Psoas muscle (tissue), 8 donors: ENCODE data around the gene PDZD11. TPM values are rescaled to one million over a fixed set of nuclear protein-coding genes. Genes with fewer than 3 reads are reported as not detected.
"Not testable (repeated sequence)": the region's sequence is repeated elsewhere in the genome, so short reads cannot be mapped to it uniquely, and the experiment has no call there.

ENCODE experiments used
- ATAC-seq, 4 donors: fragments of 200-7000 bp; cut with Tn5 transposase; one replicate each; pipeline ENCODE4 v1.9.1; 2020; ENCODE audit warnings: moderate library complexity in 3 of 4, mild to moderate bottlenecking in 2 of 4
- DNase-seq, 2 donors: peaks; one replicate each; pipeline ENCODE4 v3.0.0-alpha.2; 2020
- H3K27ac ChIP-seq: fragments of 200-600 bp; one replicate; pipeline ENCODE4 v1.8.0; 2022
- H3K27me3 ChIP-seq, 3 donors: fragments of 200-600 bp in 1 of 3; one replicate each; pipeline versions ENCODE4 v1.6.1 to v1.8.0; 2013 to 2022; ENCODE audit warnings: low read length in 2 of 3, mild to moderate bottlenecking in 2 of 3, moderate library complexity in 1 of 3; ENCODE audit not compliant: insufficient read depth in 3 of 3
- H3K36me3 ChIP-seq, 2 donors: fragments of 200-600 bp in 1 of 2; one replicate each; pipeline versions ENCODE4 v1.6.1 to v1.8.0; 2013 to 2022; ENCODE audit warnings: low read depth in 1 of 2, mild to moderate bottlenecking in 1 of 2, moderate library complexity in 1 of 2; ENCODE audit not compliant: insufficient read depth in 1 of 2
- H3K4me1 ChIP-seq: fragments of 200-600 bp; one replicate; pipeline ENCODE4 v1.8.0; 2022
- H3K4me3 ChIP-seq: fragments of 200-600 bp; one replicate; pipeline ENCODE4 v1.8.0; 2022; ENCODE audit warnings: mild to moderate bottlenecking
- H3K9me3 ChIP-seq: fragments of 200-600 bp; one replicate; pipeline ENCODE4 v1.8.0; 2022
- WGBS, 3 donors: extraction: QIAGEN DNeasy Blood & Tissue Kit; methylation state at CpG; one replicate each; pipeline versions ENCODE4 v1.1.6 to v1.1.7; 2013; 5-methylcytosine and 5-hydroxymethylcytosine counted together
- intact Hi-C, 2 donors: fragments of 100-400 bp; cut with DNase I; formaldehyde crosslinking; loops; one replicate each; pipeline versions ENCODE4 v1.11.0 to v1.14.2; 2022
- polyA plus RNA-seq, 3 donors: library from polyadenylated mRNA; stranded (reverse); fragments of 200-250 nt; gene quantifications; one replicate each; pipeline ENCODE4 v1.2.3, GENCODE V29; 2013
- total RNA-seq, 4 donors: library from RNA; stranded (reverse); fragmentation: NEBNext Ultra II Directional in 2 of 4; extraction: Animal tissue kit (Norgen Biotek cat#: 25700) in 2 of 4; gene quantifications; one replicate each; pipeline versions ENCODE4 v1.2.1 to v1.2.4, GENCODE V29; 2021 to 2023
- TF ChIP-seq, protein P1 (sequence below): fragments of 200-600 bp; IDR thresholded peaks from one replicate; pipeline ENCODE4 v1.8.0; 2022; ENCODE audit warnings: antibody characterized with exemption
- donor health status: healthy with polysubstance abuse.
- donor health status: DM: no; HTN: no; CAD: no; lungs with moderate emphysema.
- donor health status: Bipolar disorder and iron deficiency.
- donor health status: healthy.
- donor health status: DM: yes; HTN: yes; CAD: no.
- donor health status: DM: no; HTN: no; CAD: no.
- donor health status: DM: no; HTN: no; CAD: no.
- donor health status: DM: yes; HTN: yes; CAD: no.

The PDZD11 gene
- total and polyA plus RNA-seq, 7 donors: 18.5 to 28.7 (median 22.0) TPM

DNA sequence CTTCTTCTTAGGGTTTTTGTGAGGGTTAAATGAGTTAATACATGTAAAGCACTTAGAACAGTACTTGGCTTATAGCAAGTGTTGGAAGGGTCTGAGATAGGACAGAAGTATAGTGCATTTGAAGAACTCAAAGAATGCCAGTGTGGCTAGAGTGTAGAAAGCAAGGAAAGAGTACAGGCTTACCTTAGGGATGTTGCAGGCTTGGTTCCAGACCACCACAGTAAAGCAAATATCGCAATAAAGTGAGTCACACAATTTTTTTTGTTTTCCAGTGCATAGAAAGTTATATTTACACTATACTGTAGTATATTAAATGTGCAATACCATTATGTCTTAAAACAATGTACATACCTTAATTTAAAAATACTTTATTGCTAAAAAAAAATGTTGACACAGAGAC lies 41.4 kb upstream of the PDZD11 start:
- ATAC-seq (no peak), DNase-seq (no peak)
- TF ChIP-seq, protein P1, sequence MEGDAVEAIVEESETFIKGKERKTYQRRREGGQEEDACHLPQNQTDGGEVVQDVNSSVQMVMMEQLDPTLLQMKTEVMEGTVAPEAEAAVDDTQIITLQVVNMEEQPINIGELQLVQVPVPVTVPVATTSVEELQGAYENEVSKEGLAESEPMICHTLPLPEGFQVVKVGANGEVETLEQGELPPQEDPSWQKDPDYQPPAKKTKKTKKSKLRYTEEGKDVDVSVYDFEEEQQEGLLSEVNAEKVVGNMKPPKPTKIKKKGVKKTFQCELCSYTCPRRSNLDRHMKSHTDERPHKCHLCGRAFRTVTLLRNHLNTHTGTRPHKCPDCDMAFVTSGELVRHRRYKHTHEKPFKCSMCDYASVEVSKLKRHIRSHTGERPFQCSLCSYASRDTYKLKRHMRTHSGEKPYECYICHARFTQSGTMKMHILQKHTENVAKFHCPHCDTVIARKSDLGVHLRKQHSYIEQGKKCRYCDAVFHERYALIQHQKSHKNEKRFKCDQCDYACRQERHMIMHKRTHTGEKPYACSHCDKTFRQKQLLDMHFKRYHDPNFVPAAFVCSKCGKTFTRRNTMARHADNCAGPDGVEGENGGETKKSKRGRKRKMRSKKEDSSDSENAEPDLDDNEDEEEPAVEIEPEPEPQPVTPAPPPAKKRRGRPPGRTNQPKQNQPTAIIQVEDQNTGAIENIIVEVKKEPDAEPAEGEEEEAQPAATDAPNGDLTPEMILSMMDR: no peak
- 65 to 95% (median 94%) methylated on average over 1 of the region's 1 CpG for WGBS, 3 donors
- H3K4me1 ChIP-seq: no peaks in the 10 kb centered on the region
- no peaks in the 10 kb centered on the region for H3K9me3 ChIP-seq
- no peak overlapping the region for H3K4me3 ChIP-seq
- intact Hi-C loops: no loop called here
- peaks cover 0 to 9% (median 0%) of the 10 kb centered on the region in 3 donors for H3K27me3 ChIP-seq
- H3K36me3 ChIP-seq: no peaks in the 10 kb centered on the region
- H3K27ac ChIP-seq: no peak overlapping the region

DNA sequence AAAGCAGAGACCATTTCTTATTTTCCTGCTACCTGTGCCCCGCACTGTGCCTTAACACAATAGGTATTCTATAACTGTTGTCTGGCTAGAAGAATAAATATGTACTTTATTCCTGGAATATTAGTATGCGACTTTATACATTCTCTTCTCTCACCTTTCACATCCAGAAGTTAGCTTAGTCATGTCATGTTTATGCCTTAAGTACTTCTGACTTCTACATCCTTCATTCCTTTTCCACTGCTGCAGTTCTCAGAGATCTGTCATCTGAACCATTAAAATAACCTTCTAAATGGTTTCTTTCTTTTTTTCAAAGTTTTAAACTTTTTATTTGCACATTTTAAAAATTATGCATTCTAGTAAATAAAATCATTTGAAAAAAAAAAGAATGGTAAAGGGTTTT lies 34.6 kb upstream of the PDZD11 start:
- intact Hi-C loops: no loop called here
- H3K9me3 ChIP-seq: no peaks in the 10 kb centered on the region
- 90 to 98% (median 96%) methylated on average over 2 of the region's 2 CpGs for WGBS, 3 donors
- H3K4me3 ChIP-seq: no peak overlapping the region
- H3K27ac ChIP-seq: no peak overlapping the region
- no peaks in the 10 kb centered on the region for H3K4me1 ChIP-seq
- H3K27me3 ChIP-seq: peaks cover 0 to 13% (median 0%) of the 10 kb centered on the region in 3 donors
- ATAC-seq: no peak
- TF ChIP-seq, protein P1: no peak
- H3K36me3 ChIP-seq: no peaks in the 10 kb centered on the region
- no peak for DNase-seq

DNA sequence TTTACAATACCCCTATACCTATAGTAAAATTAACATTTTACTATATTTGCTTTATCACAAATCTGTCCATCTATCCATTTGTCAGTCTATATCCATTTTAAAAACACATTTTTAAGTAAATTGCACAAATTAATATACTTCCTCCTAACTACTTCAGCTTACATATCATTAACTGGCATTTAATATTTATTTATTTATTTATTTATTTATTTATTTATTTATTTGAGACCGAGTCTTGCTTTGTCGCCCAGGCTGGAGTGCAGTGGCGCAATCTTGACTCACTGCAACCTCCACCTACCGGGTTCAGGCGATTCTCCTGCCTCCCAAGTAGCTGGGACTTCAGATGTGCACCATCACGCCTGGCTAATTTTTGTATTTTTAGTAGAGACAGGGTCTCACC lies 33.9 kb upstream of the PDZD11 start:
- H3K4me3 ChIP-seq, H3K4me1 ChIP-seq, DNase-seq, H3K9me3 ChIP-seq, H3K36me3 ChIP-seq, H3K27ac ChIP-seq, ATAC-seq, intact Hi-C loops: not testable (repeated sequence)
- WGBS, 3 donors: 87 to 98% (median 97%) methylated on average over 6 of the region's 6 CpGs
- H3K27me3 ChIP-seq: peaks cover 0 to 19% (median 0%) of the 10 kb centered on the region in 3 donors

DNA sequence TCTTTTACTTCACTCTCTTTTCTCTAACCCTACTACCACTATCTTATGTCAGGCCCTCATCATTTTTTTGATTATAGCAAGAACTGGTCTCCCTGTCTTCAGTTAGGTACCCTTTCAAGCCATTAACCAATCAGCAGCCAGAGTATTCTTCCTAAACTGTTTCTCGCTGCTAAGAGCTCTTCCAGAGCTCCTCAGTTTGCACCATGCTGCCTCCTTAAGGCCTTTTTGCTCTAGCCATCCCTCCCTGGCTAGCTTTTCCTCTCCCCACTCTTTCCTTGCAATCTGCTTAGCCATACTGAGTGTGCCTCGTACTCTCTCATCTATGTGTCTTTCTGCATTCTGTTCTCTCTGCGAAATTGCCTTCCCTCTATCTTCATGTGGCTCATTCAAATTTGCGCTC lies 33.1 kb upstream of the PDZD11 start:
- WGBS, 3 donors: 81 to 98% (median 97%) methylated on average over 4 of the region's 4 CpGs
- ATAC-seq: no peak
- no peaks in the 10 kb centered on the region for H3K9me3 ChIP-seq
- TF ChIP-seq, protein P1: no peak
- H3K27me3 ChIP-seq: peaks cover 0 to 19% (median 0%) of the 10 kb centered on the region in 3 donors
- H3K4me3 ChIP-seq: no peak overlapping the region
- H3K4me1 ChIP-seq: no peaks in the 10 kb centered on the region
- DNase-seq: no peak
- no peaks in the 10 kb centered on the region for H3K36me3 ChIP-seq
- H3K27ac ChIP-seq: no peak overlapping the region
- intact Hi-C loops: no loop called here

DNA sequence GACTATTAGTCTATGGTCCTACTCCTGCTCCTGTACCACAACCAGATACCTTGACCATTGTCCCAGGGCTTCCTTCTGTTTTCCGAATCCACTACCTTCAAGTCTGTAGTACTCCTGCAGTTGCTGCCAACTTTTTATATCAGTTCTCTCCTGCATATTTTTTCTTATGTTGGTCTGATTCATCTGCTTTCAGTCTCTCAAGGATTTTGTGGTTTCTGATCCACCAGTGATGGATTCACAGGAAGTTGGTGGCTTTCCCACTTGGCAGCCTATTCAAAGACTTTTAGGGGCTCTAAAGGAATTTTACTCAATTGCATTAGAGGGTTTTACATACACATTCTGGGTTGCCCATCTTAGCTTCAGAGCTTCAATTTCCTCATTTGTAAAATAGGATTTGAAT lies 23.8 kb upstream of the PDZD11 start:
- no peaks in the 10 kb centered on the region for H3K36me3 ChIP-seq
- DNase-seq (no peak), ATAC-seq (no peak)
- H3K9me3 ChIP-seq: peaks cover 4% of the 10 kb centered on the region
- H3K27ac ChIP-seq: no peak overlapping the region
- intact Hi-C loops: no loop called here
- no peaks in the 10 kb centered on the region for H3K4me1 ChIP-seq
- H3K4me3 ChIP-seq: no peak overlapping the region
- peaks cover 0 to 4% (median 0%) of the 10 kb centered on the region in 3 donors for H3K27me3 ChIP-seq
- TF ChIP-seq, protein P1: no peak
- WGBS, 3 donors: 86 to 92% (median 86%) methylated on average over 1 of the region's 1 CpG
